CD4-positive, alpha-beta T cell treated with Interleukin-6 for 4 hours (primary cell): Measurements from ENCODE around the gene PRKCA.
"Not testable (repeated sequence)": the region's sequence is repeated elsewhere in the genome, so short reads cannot be mapped to it uniquely, and the experiment has no call there.

Experiments
- DNase-seq: peaks from one replicate; pipeline ENCODE4 v3.0.0-alpha.2; 2020; ENCODE audit warnings: mixed read lengths

Gene PRKCA

DNA sequence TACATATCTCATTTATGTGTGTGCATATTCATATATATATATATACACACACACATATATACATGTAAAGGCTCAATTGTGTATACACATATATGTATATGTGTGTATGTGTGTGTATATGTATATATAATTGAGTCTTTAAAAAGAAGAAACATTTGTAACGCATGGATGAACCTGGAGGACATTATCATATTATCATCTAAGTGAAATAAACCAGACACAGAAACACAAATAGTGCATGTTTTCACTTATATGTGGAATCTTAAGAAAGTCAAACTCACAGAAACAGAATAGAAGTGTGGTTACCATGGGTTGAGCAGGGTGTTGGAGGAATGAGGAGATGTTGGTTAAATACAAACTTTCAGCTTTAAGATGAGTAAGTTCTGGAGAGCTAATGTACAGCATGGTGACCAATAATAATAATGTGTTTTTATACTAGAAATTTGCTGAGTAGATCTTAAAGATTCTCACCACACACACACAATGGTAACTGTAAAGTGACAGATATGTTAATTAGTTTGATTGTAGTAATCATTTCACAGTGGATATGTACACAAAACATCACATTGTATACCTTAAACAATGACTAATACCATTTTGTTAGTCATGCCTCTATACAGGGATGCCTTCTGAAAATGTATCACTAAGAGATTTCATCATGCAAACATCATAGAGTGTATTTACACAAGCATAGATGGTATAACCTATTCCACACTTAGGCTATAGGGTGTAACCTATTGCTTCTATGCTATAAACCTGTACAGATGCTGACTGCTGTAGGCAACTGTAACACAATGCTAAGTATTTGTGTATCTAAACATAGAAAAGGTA is 399.9 kb downstream of the PRKCA start:
- no peak for DNase-seq

DNA sequence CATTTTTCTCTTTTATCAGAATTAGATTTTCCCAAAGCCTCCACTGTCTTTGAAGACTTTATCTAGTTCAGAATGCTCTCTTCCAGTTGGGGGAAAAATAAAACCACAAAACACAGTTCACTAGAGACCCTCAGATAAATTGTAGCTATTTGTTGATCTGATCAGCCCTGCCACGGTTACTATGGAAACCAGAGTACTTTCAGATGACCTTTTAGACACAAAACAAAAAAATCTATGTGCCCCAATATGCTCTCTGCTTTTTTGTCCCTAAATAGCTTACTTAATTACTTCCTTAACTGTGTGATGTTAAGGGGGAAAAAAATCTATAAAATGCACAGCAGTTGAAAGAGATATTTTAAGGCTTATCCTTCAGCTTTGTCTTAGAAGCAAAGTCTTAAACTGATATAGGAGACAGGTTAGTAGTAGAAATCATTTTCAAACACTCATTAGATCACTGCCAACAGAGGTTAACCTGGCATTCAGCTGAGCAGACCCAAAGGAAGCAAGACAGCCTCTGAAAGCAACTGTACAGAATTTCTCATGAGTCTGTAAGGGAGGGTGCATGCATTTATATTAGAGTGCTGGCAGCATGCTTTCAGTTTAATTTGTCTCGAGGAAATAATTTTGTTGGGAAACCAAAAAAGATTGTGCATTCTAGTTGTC is 402.6 kb downstream of the PRKCA start:
- no peak for DNase-seq

DNA sequence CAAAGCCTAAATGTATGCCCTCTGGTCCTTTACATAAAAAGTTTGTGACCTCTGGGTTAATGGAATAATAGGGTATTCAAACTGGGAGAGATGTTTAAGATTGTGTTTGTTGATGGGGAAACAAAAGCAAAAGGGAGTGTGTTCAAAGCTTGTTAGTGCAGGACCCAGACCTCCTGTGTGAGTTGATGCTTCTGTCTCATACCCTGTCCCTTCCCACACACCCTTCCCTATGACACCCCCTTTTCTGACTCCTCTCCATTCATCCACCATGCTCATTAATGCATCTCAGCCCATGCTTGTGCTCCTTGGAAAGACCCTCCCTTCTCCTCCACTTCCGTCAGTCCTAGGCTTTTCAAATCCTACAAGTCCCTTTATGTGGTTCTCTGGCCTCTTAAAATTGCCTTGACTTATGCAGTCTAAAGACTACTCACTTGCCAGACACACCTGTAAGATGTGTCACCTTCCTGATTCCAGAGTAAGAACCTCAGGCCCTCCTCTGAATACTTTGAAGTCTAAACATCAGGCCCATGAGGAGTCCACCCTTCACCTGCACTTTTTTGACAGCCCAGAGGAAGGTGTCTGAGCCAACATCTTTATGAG is 404.5 kb downstream of the PRKCA start:
- no peak for DNase-seq

DNA sequence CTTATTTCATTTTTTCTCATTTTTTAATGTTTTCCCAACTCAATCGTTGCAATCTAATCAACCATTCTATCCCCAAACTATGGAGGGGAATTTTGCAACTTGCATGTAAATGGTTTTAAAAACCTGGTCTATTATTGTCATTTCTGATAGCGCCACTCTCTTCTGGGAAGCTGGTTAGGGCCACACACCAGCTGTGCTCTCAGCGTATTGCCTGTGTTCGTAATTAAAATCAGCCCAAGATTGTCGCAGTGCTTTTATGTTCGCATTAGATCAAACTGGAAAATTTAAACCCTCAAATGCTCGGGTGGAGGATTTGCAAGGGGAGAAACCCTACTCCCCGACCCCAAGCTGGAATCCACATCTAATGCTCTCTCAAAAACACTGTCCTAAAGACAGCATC is 409.0 kb downstream of the PRKCA start:
- no peak for DNase-seq

- no peak for DNase-seq
These were observed 409.5 kb downstream of the PRKCA start for GRCh38 chr17:66711881-66712321.

DNA sequence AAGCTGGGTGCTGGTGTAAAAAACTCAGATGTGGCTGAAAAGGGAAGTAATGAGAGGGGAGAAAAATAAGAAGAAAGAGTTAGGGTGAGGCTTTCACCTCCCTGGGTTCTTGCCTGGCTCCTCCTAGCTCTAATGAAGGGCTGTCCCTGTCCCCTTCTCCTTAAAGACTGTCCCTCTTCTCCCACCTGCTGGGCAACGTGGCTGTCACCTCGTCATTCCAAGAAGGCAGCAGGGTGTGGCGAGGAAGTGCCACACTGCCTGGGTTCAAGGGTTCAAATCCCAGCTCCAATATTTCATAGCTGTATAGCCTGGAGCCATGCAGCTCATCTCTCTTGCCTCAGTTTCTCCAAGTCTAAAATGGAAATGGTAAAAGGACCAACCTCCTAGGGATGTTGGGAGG is 410.0 kb downstream of the PRKCA start:
- no peak for DNase-seq

DNA sequence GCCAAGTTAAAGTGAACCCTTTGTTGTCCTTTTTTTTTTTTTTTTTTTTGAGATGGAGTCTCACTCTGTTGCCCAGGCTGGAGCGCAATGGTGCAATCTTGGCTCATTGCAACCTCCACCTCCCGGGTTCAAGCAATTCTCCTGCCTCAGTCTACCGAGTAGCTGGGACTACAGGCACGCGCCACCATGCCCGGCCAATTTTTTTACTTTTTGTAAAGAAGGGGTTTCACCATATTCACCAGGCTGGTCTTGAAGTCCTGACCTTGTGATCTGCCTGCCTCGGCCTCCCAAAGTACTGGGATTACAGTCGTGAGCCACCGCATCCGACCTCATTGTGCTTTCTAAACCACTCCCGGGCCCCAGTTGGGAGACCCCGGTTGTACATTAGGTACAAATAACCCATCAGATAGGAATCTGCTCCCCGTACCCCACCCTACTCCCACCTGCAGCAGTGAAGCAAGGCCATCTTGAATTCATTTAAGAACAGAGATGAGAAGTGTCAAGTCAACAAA is 410.7 kb downstream of the PRKCA start:
- not testable (repeated sequence) for DNase-seq

DNA sequence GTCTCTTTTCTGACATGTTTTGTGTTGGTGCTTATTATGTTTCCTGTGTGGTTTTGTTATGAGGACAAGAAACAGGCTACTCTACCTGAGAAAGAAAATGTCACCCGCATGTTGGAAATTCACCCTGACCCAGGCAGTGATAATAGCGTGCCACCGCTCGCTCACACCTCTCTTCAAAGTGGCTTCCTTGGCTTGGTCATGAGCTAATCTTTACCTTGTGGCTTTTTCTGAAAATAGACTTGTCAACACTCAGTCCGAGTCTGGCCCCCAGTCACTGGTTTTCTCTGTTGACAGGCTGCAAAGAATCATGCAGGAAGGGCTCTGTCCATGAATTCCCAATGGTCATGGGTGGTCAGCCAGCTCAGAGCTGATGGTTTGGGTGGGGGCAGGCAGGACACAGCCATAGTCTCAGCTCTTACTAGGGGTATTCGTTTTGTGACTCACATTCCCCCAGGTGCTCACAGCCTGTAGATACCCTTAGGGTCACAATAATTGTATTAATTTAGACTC is 411.2 kb downstream of the PRKCA start:
- no peak for DNase-seq

DNA sequence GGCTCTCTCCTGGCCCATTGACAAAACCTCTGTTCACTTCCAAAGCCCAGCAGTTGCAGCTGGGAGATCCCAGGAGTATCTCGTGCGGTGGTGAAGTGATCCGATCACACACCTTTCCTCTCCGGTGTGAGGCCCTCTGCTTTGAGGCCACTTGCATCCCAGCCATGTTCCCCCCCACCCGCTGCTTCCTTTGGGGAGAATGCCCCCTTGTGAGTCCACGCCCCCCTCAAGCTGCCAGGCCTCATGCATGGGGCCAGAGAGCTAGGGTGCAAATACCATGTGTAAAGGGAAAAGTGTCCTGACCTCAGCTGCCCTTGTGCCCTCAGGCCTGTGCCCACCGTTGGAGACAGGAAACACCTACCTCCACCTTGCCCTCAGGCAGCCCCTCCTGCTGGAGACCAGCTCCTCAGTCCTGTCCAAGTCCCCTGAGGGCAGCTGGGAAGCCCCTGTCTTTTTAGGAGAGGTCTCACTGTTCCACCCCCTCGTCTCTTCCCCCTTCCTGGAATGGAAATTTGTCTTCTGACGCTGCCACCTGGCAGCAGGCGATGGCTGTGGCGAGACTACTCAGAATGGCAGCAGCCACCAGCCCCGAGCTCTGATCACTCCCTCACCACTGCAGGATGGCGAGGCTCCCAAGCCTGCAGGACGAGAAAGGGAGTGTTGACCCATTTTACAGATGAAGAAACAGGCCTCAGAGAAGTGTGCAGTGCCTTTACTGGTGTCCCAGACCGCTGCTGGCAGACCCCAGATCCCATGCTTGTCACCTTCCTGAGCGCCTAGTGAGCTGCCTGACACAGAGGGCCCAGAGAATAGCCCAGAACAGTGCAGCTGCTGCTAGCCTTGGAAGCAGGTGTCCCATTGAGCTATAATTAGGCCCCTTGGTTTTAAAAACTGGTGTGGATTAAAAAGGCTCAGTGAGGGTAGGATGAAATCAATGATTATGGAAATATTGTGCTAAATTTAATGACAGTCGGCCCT is 411.9 kb downstream of the PRKCA start:
- no peak for DNase-seq

DNA sequence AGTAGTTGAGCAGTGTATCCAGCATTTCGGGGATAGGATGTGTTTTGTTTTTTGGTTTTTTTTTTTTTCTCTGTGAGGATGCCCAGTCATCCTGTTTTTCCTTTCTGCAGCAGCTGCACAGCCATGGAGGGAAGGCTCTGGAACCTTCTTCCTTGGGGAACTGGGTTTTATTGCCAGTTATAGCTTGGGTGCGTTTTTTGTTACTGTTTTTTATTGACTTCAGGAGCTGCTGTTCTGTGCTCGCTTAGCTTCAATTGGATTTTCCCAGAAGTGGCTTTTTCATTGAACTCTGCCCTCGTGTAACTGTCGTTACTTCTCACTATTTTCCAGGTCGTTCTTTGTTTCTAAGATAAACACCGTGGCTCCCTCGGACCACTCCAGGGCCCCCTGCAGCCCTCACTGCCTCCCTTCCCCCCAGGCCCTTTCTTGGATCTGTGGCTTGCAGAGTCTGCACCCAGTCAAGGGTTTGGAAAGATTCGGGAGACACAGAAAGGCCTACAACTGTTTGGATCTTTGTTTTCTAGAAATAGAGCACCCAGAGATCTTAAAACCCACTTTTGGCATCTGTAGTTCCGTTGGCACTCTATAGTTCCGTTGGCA is 412.8 kb downstream of the PRKCA start:
- DNase-seq = no peak

- DNase-seq = no peak
These were observed 413.3 kb downstream of the PRKCA start for GRCh38 chr17:66715745-66716156.

DNA sequence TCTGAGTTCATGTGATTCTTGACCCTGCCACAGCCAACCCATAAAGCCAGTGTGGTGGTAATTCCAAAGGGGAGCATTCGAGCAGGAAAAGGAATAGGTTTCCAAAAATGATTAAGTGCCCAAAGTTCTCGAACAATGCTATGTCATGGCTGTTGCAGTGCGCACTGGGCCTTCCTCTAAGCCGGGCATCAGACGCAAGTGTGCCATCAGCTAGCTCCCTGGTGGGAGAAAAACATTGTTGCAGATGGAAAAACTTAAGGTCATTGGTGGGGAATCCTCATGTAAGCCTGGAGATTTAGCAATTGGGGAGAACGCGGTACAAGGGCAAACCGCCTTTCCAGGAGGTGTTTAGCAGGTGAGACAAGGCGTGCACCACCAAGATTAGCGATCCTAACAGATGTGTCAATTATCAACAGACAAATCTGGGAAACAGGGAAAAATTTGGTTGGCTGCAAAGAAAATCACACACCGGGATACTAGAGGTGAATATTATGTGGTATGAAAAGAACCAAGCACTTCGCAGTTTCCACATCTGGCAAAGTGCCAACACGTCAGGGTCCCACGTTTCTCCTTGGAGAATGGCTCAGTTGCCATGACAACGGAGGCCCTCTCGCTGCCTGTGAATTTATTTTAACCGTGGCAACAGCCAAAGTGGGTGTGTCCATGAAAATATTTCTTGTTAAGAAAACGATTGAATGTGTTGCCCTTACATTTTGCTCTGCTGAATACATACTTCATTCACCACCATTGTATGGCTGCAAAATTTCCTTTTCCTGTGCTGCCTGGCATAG is 414.0 kb downstream of the PRKCA start:
- no peak for DNase-seq

GRCh38 chr17:66717641-66718058 is 415.2 kb downstream of the PRKCA start:
- DNase-seq = no peak

- DNase-seq = no peak
These were observed 417.6 kb downstream of the PRKCA start for GRCh38 chr17:66720027-66720426.

DNA sequence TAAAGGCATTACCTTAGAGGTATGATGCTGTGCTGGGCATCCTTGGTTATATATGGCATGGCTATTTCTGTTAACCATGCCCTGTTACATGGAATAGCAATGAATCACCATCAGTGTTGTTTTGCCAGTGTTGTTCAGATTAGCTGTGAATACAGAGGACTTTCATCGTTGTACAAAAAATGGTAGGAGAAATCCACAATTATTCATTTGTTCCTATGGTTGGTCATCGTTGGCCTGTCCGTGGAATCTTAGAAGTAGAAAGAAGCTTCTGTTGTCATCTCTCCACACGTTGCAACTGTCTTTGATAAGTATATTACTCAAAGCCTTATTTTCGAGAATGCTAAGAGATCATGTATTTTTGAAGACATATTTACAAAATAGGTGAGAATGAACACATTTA is 418.2 kb downstream of the PRKCA start:
- no peak for DNase-seq

DNA sequence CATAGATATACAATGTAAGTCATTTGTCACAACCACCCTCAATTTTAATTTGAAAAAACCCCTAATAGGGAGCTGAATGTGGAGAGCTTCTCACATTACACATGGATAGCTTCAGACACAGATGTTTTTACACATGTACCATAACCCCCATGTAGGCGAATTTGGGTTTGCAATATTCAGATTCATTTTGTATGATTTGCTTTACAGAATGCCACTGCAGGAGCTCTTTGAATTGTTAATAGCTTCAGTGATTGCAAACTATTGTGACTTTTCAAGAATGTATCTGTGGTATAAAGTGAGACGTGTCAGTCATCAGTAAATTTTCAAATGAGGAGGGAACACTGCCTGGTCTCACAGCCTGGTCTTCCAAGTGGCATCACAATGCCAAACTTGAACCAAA is 419.9 kb downstream of the PRKCA start:
- DNase-seq = no peak

- DNase-seq = no peak
These were observed 422.3 kb downstream of the PRKCA start for GRCh38 chr17:66724581-66725341.

DNA sequence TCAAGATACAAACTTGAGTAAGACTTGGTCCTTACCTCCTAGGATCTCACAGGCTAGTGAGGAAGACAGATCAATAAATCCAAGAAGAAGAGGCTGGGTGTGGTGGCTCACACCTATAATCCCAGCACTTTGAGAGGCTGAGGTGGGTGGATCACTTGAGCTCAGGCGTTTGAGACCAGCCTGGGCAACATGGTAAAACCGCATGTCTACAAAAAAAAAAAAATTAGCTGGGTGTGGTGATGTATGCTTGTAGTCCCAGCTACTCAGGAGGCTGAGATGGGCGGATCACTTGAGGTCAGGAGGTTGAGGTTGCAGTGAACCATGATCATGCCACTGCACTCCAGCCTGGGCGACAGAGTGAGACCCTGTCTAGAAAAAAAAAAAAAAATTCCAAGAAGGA is 423.0 kb downstream of the PRKCA start:
- not testable (repeated sequence) for DNase-seq

DNA sequence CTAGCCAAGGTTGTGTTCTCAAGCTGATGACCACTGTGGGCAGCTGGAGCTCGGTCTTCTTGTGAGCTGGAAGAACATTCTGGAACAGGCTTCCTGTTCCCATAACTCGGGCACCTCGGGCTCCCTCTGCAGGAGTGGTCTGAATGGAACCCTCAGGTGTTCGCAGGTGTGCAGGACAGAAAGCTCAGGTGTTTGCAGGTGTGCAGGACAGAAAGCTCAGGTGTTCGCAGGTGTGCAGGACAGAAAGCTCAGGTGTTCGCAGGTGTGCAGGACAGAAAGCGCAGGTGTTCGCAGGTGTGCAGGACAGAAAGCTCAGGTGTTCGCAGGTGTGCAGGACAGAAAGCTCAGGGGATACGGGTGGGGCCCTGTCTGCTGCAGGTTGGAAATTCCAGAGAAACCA is 423.5 kb downstream of the PRKCA start:
- DNase-seq = no peak

- DNase-seq = no peak
These were observed 424.0 kb downstream of the PRKCA start for GRCh38 chr17:66726371-66726770.
